GM20000 (cell line): Measurements from ENCODE around the gene LMLN.

Experiments
- DNase-seq: peaks from one replicate; pipeline ENCODE4 v3.0.0; 2012; ENCODE audit warnings: low spot score
- TF ChIP-seq, protein P1 (sequence below): IDR thresholded peaks from 2 replicates; pipeline ENCODE4 v1.5.1; 2012; ENCODE audit warnings: mild to moderate bottlenecking, control low read depth; ENCODE audit errors: extremely low read depth, missing control alignments

LMLN gene

GRCh38 chr3:198018416-198018815 lies 58.4 kb downstream of the LMLN start:
- TF ChIP-seq, protein P1, sequence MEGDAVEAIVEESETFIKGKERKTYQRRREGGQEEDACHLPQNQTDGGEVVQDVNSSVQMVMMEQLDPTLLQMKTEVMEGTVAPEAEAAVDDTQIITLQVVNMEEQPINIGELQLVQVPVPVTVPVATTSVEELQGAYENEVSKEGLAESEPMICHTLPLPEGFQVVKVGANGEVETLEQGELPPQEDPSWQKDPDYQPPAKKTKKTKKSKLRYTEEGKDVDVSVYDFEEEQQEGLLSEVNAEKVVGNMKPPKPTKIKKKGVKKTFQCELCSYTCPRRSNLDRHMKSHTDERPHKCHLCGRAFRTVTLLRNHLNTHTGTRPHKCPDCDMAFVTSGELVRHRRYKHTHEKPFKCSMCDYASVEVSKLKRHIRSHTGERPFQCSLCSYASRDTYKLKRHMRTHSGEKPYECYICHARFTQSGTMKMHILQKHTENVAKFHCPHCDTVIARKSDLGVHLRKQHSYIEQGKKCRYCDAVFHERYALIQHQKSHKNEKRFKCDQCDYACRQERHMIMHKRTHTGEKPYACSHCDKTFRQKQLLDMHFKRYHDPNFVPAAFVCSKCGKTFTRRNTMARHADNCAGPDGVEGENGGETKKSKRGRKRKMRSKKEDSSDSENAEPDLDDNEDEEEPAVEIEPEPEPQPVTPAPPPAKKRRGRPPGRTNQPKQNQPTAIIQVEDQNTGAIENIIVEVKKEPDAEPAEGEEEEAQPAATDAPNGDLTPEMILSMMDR: no peak
- no peak for DNase-seq

- DNase-seq: no peak
- TF ChIP-seq, protein P1: no peak
Measured at GRCh38 chr3:198019115-198019514, 59.1 kb downstream of the LMLN start.

DNA sequence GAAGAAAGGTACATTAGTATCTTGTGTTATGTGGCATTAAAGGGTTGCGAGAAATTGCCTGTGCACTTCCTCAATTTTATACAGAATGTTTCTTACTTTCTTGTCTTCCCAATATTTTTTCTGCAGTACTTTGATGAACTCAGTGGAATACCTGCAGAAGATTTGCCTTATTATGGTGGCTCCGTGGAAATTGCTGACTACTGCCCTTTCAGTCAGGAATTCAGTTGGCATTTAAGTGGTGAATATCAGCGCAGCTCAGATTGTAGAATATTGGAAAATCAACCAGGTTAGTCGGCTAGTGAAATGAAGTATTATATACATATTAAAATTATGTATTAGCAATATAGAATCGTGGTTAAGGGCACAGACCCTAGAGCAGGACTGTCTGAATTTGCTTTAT lies 61.3 kb downstream of the LMLN start:
- TF ChIP-seq, protein P1: no peak
- no peak for DNase-seq

- DNase-seq: no peak
- TF ChIP-seq, protein P1: no peak
Measured at GRCh38 chr3:198022604-198023003, 62.6 kb downstream of the LMLN start.

DNA sequence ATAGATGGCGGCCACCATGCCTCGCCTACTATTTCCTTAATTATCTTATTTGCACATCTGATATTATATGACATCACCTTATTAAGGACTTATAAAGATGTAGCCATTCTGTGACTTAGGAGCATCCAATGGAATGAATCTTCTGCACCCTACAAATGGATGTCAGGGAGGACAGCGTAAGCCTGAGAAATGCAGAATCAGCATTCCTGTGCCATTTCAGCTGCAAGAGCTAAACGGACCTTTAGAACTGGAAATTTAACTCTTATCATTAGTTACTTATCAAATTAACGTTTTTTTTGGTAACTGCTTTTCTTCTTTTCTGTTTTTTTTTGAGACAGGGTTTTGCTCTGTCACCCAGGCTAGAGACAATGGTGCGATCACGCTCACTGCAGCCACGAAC lies 65.6 kb downstream of the LMLN start:
- TF ChIP-seq, protein P1: no peak
- DNase-seq: no peak

- TF ChIP-seq, protein P1: no peak
- no peak for DNase-seq
Measured at GRCh38 chr3:198026620-198027019, 66.6 kb downstream of the LMLN start.

GRCh38 chr3:198027045-198027798 lies 67.2 kb downstream of the LMLN start:
- TF ChIP-seq, protein P1: no peak
- no peak for DNase-seq
